Esophagus mucosa (tissue), 1 donor: ENCODE measurements around the gene PRSS8. TPM values are rescaled to one million over a fixed set of nuclear protein-coding genes. Genes with fewer than 3 reads are reported as not detected.

Experiments
- total RNA-seq: library from RNA; stranded (reverse); gene quantifications from one replicate; pipeline ENCODE4 v1.2.4, GENCODE V29; 2023
- donor health status: DM: yes; HTN: yes; CAD: no.

Gene PRSS8
- total RNA-seq, 1 donor from 2014 or later: 59.3 TPM

Other genes with a start within 250 kb of the PRSS8 start
- 30.5 TPM for gene BCL7C, start 241.7 kb downstream of the PRSS8 start, total RNA-seq
- gene CTF1, start 239.1 kb downstream of the PRSS8 start, total RNA-seq: 2.3 TPM
- gene FBXL19, start 212.2 kb downstream of the PRSS8 start, total RNA-seq: 19.2 TPM
- gene ORAI3, start 186.7 kb downstream of the PRSS8 start, total RNA-seq: 9.8 TPM
- gene SETD1A, start 178.0 kb downstream of the PRSS8 start, total RNA-seq: 8.2 TPM
- 14.5 TPM for gene HSD3B7, start 150.5 kb downstream of the PRSS8 start, total RNA-seq
- 0.80 TPM for gene STX1B, start 125.1 kb downstream of the PRSS8 start, total RNA-seq
- gene STX4, start 102.2 kb downstream of the PRSS8 start, total RNA-seq: 42.8 TPM
- 5.3 TPM for gene ZNF668, start 61.5 kb downstream of the PRSS8 start, total RNA-seq
- gene ZNF646, start 61.3 kb downstream of the PRSS8 start, total RNA-seq: 9.0 TPM
- gene PRSS53, start 46.8 kb downstream of the PRSS8 start, total RNA-seq: 0.48 TPM
- gene VKORC1, start 40.9 kb downstream of the PRSS8 start, total RNA-seq: 22.3 TPM
- gene BCKDK, start 27.3 kb downstream of the PRSS8 start, total RNA-seq: 21.5 TPM
- gene KAT8, start 18.1 kb downstream of the PRSS8 start, total RNA-seq: 25.5 TPM
- gene PRSS36, start 14.3 kb upstream of the PRSS8 start, total RNA-seq: 1.5 TPM
- gene FUS, start 44.4 kb upstream of the PRSS8 start, total RNA-seq: 127 TPM
- 75.6 TPM for gene PYCARD, start 67.0 kb upstream of the PRSS8 start, total RNA-seq
- 0.04 TPM for gene TRIM72, start 78.4 kb upstream of the PRSS8 start, total RNA-seq
- not detected for gene PYDC1, start 81.4 kb upstream of the PRSS8 start, total RNA-seq
- gene ITGAM, start 124.2 kb upstream of the PRSS8 start, total RNA-seq: 0.96 TPM
- 1.9 TPM for gene ITGAX, start 219.4 kb upstream of the PRSS8 start, total RNA-seq